Measurements from ENCODE around the gene RNF111.
A peak's percentile ranks its signal among the peaks of the same experiment; 100 is the strongest.
"Not testable (repeated sequence)": the region's sequence is repeated elsewhere in the genome, so short reads cannot be mapped to it uniquely, and the experiment has no call there.

RNF111 gene

GRCh38 chr15:59063042-59063441 lies 75.6 kb downstream of the RNF111 start:
- no peak for DNase-seq

- no peak for DNase-seq
These were observed 82.0 kb downstream of the RNF111 start for GRCh38 chr15:59069430-59069829.

- no peak for DNase-seq
These were observed 87.1 kb downstream of the RNF111 start for GRCh38 chr15:59074607-59075006.

GRCh38 chr15:59087731-59088130 lies 100.3 kb downstream of the RNF111 start:
- DNase-seq: no peak

- no peak for DNase-seq
These were observed 106.6 kb downstream of the RNF111 start for GRCh38 chr15:59094077-59094476.

- DNase-seq: no peak
These were observed 109.0 kb downstream of the RNF111 start for GRCh38 chr15:59096429-59096828.

GRCh38 chr15:59099162-59099685 lies 111.8 kb downstream of the RNF111 start:
- no peak for DNase-seq

- DNase-seq: no peak
These were observed 117.1 kb downstream of the RNF111 start for GRCh38 chr15:59104602-59104911.

- DNase-seq: peak; percentile 93
These were observed 117.7 kb downstream of the RNF111 start, which contains the start of gene CCNB2 for GRCh38 chr15:59104912-59105732. Gene CCNB2 (plus strand): TSS chr15:59105146. CDS start chr15:59105269, 123 bp downstream.

- no peak for DNase-seq
These were observed 118.4 kb downstream of the RNF111 start for GRCh38 chr15:59105854-59106253.

GRCh38 chr15:59111251-59111650 lies 123.8 kb downstream of the RNF111 start:
- DNase-seq: no peak

- no peak for DNase-seq
These were observed 127.6 kb downstream of the RNF111 start for GRCh38 chr15:59115047-59115446.

GRCh38 chr15:59116141-59116540 lies 128.7 kb downstream of the RNF111 start:
- DNase-seq: no peak

GRCh38 chr15:59116771-59117170 lies 129.3 kb downstream of the RNF111 start:
- DNase-seq: no peak

GRCh38 chr15:59119625-59120024 lies 132.2 kb downstream of the RNF111 start:
- no peak for DNase-seq

- DNase-seq: no peak
These were observed 133.5 kb downstream of the RNF111 start for GRCh38 chr15:59120937-59121336.

GRCh38 chr15:59124261-59124660 lies 136.8 kb downstream of the RNF111 start:
- no peak for DNase-seq

- DNase-seq: not testable (repeated sequence)
These were observed 138.2 kb downstream of the RNF111 start for GRCh38 chr15:59125683-59126082.

GRCh38 chr15:59127255-59127654 lies 139.8 kb downstream of the RNF111 start:
- not testable (repeated sequence) for DNase-seq

GRCh38 chr15:59131456-59131855 lies 144.0 kb downstream of the RNF111 start:
- DNase-seq: no peak

- DNase-seq: no peak
These were observed 144.6 kb downstream of the RNF111 start for GRCh38 chr15:59131969-59132562.

- DNase-seq: no peak
These were observed 146.5 kb downstream of the RNF111 start for GRCh38 chr15:59133929-59134427.

GRCh38 chr15:59137566-59137965 lies 150.1 kb downstream of the RNF111 start:
- DNase-seq: no peak

GRCh38 chr15:59138243-59138642 lies 150.8 kb downstream of the RNF111 start:
- peak; percentile 1 for DNase-seq

Measured in COR-L47 (cell line).